HG03064 (cell line): ENCODE results near the gene NKAIN2.
"Not testable (repeated sequence)": the region's sequence is repeated elsewhere in the genome, so short reads cannot be mapped to it uniquely, and the experiment has no call there.

Experiments used
- ATAC-seq: cut with Tn5 transposase; IDR thresholded peaks from one replicate; pipeline ENCODE4 v1.9.1; 2021; ENCODE audit warnings: low read depth; ENCODE audit not compliant: unreplicated experiment

Gene NKAIN2

DNA sequence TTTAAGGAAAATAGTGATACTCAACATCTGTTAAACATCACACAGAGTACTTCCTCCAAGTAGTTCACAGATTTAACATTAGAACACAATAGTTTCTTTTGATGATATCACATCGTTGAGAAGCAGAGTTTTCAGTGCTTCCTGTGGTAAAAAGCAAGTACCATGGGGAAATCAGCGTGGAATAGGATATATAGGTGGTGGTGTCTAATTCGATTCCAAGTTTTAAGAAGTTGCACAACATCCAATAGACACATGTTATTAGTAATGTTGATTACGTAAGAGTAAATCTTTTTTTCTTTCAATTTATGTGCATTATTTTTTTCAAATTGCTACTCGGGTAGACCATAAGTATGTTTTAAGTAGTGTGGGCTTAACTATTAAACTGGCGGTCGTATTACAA is 360.7 kb downstream of the NKAIN2 start:
- no peak for ATAC-seq

DNA sequence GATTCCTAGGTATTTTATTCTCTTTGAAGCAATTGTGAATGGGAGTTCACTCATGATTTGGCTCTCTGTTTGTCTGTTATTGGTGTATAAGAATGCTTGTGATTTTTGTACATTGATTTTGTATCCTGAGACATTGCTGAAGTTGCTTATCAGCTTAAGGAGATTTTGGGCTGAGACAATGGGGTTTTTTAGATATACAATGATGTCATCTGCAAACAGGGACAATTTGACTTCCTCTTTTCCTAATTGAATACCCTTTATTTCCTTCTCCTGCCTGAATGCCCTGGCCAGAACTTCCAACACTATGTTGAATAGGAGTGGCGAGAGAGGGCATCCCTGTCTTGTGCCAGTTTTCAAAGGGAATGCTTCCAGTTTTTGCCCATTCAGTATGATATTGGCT is 363.6 kb downstream of the NKAIN2 start:
- not testable (repeated sequence) for ATAC-seq

- ATAC-seq: no peak
These were observed 386.6 kb downstream of the NKAIN2 start for GRCh38 chr6:124190256-124190655.

- no peak for ATAC-seq
These were observed 389.5 kb downstream of the NKAIN2 start for GRCh38 chr6:124193132-124193531.

DNA sequence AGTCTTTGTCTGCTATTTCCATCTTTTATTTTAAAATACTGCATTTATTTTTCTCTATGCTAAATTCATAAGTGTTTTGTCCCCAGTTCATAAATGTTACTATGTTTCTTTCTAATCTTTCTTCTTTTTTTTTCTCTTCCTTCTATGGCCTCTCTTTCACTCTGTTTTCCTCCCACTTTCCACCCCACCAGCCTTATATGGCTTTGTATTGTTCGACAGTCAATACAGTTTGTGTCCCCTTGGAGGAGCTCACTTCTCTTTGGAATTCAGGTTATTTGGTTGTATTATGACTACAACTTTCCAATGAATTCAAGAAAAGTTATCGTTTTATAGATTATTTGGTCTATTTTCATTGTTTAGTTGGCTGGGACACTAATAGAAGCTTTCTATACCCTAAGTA is 393.5 kb downstream of the NKAIN2 start:
- no peak for ATAC-seq

- no peak for ATAC-seq
These were observed 395.6 kb downstream of the NKAIN2 start for GRCh38 chr6:124199286-124199685.

DNA sequence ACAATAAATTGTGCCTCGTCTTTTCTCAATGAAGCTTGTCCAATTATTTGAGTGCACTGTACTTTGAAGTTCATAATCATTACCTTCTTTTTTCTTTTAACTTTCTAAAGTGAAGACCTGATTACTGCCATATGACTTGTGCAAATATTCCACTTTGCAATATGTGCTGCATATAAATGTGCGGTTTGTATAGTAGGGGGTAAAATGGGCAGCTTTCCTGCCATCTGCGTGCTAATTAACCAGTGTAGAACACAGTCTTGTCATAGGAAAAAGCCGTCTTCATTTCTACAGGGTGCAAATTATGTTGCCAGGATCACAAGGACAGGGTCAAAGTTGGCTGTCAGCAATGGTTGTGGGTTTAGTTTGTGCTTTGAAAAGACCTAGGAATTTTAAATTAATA is 397.0 kb downstream of the NKAIN2 start:
- no peak for ATAC-seq

- no peak for ATAC-seq
These were observed 399.6 kb downstream of the NKAIN2 start for GRCh38 chr6:124203101-124203811.

DNA sequence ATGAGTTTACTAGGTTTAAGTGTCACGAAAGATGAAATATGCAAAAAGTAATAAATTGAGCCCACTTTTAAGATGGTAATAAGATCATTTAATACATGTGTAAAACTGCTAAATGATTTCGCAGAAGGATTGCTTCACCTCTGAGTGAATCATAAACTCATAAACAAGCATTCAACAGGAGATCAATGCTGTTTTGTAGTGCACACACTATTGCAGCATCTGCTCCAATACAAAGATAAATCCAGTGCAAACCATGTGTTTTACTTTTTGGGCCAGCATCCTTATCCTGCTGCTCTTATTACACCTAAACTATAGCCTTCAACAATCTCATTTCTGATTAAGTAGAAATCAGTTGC is 400.1 kb downstream of the NKAIN2 start:
- no peak for ATAC-seq

GRCh38 chr6:124205921-124206320 is 402.3 kb downstream of the NKAIN2 start:
- ATAC-seq: no peak

GRCh38 chr6:124223611-124224345 is 420.1 kb downstream of the NKAIN2 start:
- ATAC-seq: no peak

DNA sequence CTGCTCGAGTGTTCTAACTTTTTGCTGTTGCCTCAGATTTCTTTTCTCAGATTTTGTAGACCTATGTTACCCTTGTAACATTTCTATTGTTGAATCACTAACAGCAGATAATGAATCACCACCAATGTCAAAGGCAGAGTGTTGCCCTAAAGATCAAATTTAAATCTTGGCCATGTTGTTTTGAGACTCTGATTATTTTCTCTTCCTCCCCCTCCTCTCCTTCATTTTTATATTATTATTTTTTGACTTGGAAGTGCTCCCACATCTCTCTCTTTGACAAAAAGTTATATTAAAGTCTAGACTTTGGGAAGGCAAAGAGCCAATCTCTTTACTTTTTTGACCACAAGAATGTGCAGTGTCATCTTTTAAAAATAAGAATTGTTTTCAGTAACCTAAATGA is 422.7 kb downstream of the NKAIN2 start:
- no peak for ATAC-seq

DNA sequence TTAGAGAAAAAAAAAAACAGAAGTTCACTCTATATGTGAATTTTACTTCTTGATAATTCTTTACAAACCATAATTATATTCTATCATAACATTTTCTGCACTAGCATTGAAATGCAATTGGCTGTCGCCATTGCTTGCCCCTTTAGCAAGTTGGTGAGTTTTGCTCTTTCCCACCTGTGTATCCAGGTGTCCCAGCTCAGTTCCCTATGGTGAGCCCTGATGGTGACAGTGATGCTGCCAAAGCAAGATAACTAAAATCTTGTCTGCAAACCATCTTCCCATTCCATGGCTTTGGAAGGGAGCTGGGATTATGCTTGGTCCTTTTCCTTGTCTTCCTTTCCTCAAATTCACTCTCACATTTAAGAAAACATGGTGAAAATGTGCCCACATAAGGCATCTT is 429.6 kb downstream of the NKAIN2 start:
- ATAC-seq: no peak

GRCh38 chr6:124234801-124235200 is 431.1 kb downstream of the NKAIN2 start:
- ATAC-seq: no peak

- no peak for ATAC-seq
These were observed 434.2 kb downstream of the NKAIN2 start for GRCh38 chr6:124237911-124238310.

DNA sequence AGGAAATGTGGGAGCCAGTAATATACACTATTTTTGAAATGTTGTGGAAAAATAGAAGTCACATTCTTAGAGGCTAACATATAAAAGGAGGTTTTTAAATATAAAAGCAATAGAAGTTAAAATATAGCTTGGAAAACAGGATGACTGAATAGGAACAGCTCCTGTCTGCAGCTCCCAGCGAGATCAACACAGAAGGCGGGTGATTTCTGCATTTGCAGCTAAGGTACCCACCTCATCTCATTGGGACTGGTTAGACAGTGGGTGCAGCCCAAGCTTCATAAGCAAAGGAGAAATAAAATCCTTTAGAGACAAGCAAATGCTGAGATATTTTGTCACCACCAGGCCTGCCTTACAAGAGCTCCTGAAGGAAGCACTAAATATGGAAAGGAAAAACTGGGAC is 434.7 kb downstream of the NKAIN2 start:
- not testable (repeated sequence) for ATAC-seq

DNA sequence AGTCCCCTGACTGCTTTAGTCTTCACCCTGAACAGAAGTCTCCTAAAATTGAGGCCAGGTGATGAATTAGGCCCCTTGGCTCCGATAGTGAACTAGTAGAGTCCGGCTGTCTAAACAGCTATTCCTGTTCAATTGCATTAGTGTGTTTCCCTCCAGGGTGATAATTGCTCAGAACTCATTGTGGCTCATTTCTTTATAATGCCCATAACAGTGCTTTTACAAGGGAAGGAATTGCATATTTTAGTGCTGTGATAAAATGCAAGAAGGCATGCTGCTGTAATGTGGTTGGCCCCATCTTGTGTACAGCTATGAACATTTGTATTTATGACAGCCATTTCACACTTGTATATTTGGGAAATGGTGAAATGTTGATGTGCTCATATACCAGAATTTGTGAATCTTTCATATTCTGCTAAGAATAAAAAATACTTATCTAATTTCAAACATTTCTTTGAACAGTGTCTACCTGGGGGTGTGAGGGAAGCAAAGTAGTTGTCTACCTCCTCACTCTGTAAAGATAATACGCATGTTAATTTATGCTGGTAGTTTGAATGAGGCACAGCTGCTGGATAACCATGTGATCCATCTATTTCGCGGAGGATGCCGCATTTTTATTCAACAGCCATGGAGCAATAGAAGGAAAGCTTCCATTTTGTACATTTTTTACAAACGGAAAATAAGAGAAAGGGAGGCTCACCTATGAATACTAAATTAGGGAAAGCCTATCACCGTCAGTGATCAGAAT is 451.4 kb downstream of the NKAIN2 start:
- no peak for ATAC-seq

GRCh38 chr6:124260337-124260736 is 456.7 kb downstream of the NKAIN2 start:
- no peak for ATAC-seq

- ATAC-seq: no peak
These were observed 466.1 kb downstream of the NKAIN2 start for GRCh38 chr6:124269733-124270132.

- ATAC-seq: no peak
These were observed 470.0 kb downstream of the NKAIN2 start for GRCh38 chr6:124273701-124274100.

DNA sequence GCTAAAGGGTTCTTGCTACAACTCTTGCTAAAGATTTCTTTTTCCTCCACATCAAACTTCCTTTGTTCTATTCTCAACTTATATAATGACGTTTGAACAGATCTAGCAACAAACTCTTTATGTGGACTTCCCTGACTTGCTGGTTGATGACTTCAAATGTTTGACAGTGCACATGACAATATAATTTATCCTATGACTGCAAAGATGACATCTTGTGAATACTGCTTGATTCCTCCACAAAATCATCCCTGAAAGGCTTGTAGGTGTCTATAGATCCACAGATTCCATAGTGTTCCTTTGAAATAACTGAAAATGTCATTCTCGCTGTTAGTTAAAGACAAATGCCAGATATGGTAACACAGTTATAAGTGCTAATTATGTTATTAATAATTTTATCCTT is 478.9 kb downstream of the NKAIN2 start:
- ATAC-seq: no peak

GRCh38 chr6:124283486-124283885 is 479.8 kb downstream of the NKAIN2 start:
- ATAC-seq: no peak
